HCT116 (cell line): ENCODE data around the gene ZSCAN2. TPM values are rescaled to one million over a fixed set of nuclear protein-coding genes. Genes with fewer than 3 reads are reported as not detected.

Experiments used
- ATAC-seq: fragments of 200-7000 bp; cut with Tn5 transposase; 2 replicates; pipeline ENCODE4 v1.9.1; 2020; ENCODE audit warnings: mild to moderate bottlenecking, moderate library complexity
- BruUV-seq: library from RNA; stranded (reverse); fragments of 400-500 nt; replicated peaks from 2 replicates; lab custom pipeline; 2021; lab: Mats Ljungman, UMichigan
- CTCF ChIA-PET: fragments of 300-600 bp; sonication (Branson Sonifier 250); formaldehyde crosslinking; loops from one replicate; lab custom pipeline; 2021; ENCODE audit warnings: antibody characterized with exemption; lab: Charles Lee
- POLR2A ChIA-PET: fragments of 300-600, 350-600 bp; sonication (Branson Sonifier 250); formaldehyde crosslinking; loops from one replicate; lab custom pipeline; 2021; ENCODE audit warnings: antibody characterized with exemption; lab: Charles Lee
- RAD21 ChIA-PET, 2 experiments: fragments of 300-600 bp; sonication (Branson Sonifier 250); formaldehyde crosslinking; loops; one replicate each; lab custom pipeline; 2023; ENCODE audit warnings: low total read pairs in 2 of 2; ENCODE audit not compliant: uncharacterized antibody in 2 of 2, unreplicated experiment in 2 of 2, low non-redundant PET in 1 of 2; lab: Charles Lee
- DNase-seq: peaks from one replicate; pipeline ENCODE4 v3.0.0-alpha.2; 2010; ENCODE audit warnings: low read depth, low spot score
- H2AFZ ChIP-seq: fragments of 200-600 bp; shearing (Covaris generic), sonication (generic); 2 replicates; pipeline ENCODE4 v1.6.1; 2017; ENCODE audit warnings: low read depth, mixed run types, mixed read lengths, antibody characterized with exemption, low read length; ENCODE audit not compliant: poor library complexity, severe bottlenecking
- H3K27ac ChIP-seq: 2 replicates; pipeline ENCODE4 v1.5.1; 2012; ENCODE audit warnings: low read depth, low read length
- H3K27me3 ChIP-seq: fragments of 200-600 bp; sonication (generic); 2 replicates; pipeline ENCODE4 v1.6.1; 2016; ENCODE audit warnings: mixed run types, low read length, mixed read lengths; ENCODE audit not compliant: insufficient read depth
- H3K36me3 ChIP-seq, 2 experiments: fragments of 200-500 bp in 1 of 2; fragments of 200-600 bp in 1 of 2; sonication (Bioruptor generic) in 1 of 2; sonication (generic) in 1 of 2; 2 replicates each; pipeline versions ENCODE4 v1.5.1 to v1.6.1; 2014 to 2016; ENCODE audit warnings: low read length in 2 of 2, inconsistent platforms in 1 of 2, mixed read lengths in 1 of 2, mixed run types in 1 of 2; ENCODE audit not compliant: insufficient read depth in 2 of 2, control insufficient read depth in 1 of 2
- H3K4me1 ChIP-seq, 2 experiments: fragments of 200-600 bp in 1 of 2; sonication (generic) in 1 of 2; 2 replicates each; pipeline versions ENCODE4 v1.5.1 to v1.6.1; 2012 to 2017; ENCODE audit warnings: low read length in 2 of 2, inconsistent platforms in 1 of 2, mild to moderate bottlenecking in 1 of 2, mixed read lengths in 1 of 2, mixed run types in 1 of 2, moderate library complexity in 1 of 2; ENCODE audit not compliant: insufficient read depth in 2 of 2, control insufficient read depth in 1 of 2
- H3K4me2 ChIP-seq: fragments of 200-600 bp; sonication (generic); 2 replicates; pipeline ENCODE4 v1.6.1; 2017; ENCODE audit warnings: mixed run types, low read length, mixed read lengths
- H3K4me3 ChIP-seq, 2 experiments: fragments of 200-600 bp in 1 of 2; sonication (generic) in 1 of 2; replicated peaks in 1 of 2; 2 replicates each; pipeline ENCODE4 v1.5.1; 2011 to 2016; ENCODE audit warnings: low read length in 2 of 2, control low read depth in 1 of 2, low read depth in 1 of 2, mild to moderate bottlenecking in 1 of 2, mixed read lengths in 1 of 2, mixed run types in 1 of 2
- H3K79me2 ChIP-seq: fragments of 200-600 bp; sonication (generic); 2 replicates; pipeline ENCODE4 v1.6.1; 2017; ENCODE audit warnings: mild to moderate bottlenecking, mixed run types, low read length, moderate library complexity, mixed read lengths; ENCODE audit not compliant: insufficient read depth
- H3K9ac ChIP-seq: fragments of 200-600 bp; sonication (generic); 2 replicates; pipeline ENCODE4 v1.6.1; 2016; ENCODE audit warnings: low read length, mixed read lengths
- H3K9me2 ChIP-seq: fragments of 200-600 bp; sonication (generic), shearing (Covaris generic); 2 replicates; pipeline ENCODE4 v1.6.1; 2017; ENCODE audit warnings: mixed run types, mild to moderate bottlenecking, moderate library complexity; ENCODE audit not compliant: insufficient read depth
- H3K9me3 ChIP-seq, 2 experiments: fragments of 200-500 bp in 1 of 2; fragments of 200-600 bp in 1 of 2; sonication (Bioruptor generic) in 1 of 2; sonication (generic) in 1 of 2; 2 replicates each; pipeline ENCODE4 v1.6.1; 2014 to 2017; ENCODE audit warnings: low read length in 2 of 2, mixed read lengths in 2 of 2, inconsistent platforms in 1 of 2, low read depth in 1 of 2, mild to moderate bottlenecking in 1 of 2, mixed run types in 1 of 2, moderate library complexity in 1 of 2; ENCODE audit not compliant: control insufficient read depth in 1 of 2, insufficient read depth in 1 of 2
- H4K20me1 ChIP-seq: fragments of 200-600 bp; sonication (generic), shearing (Covaris generic); 2 replicates; pipeline ENCODE4 v1.6.1; 2017; ENCODE audit warnings: mixed run types, mild to moderate bottlenecking, moderate library complexity; ENCODE audit not compliant: insufficient read depth
- CEBPB ChIP-seq: IDR thresholded peaks from 2 replicates; pipeline ENCODE4 v1.6.1; 2012; ENCODE audit warnings: low read depth
- CTCF ChIP-seq, 3 experiments: fragments of 200-600 bp in 1 of 3; sonication (generic) in 1 of 3; IDR thresholded peaks in 2 of 3; conservative IDR thresholded peaks in 1 of 3; 2 replicates each; pipeline ENCODE4 v1.5.1; 2012 to 2017; ENCODE audit warnings: low read depth in 2 of 3, low read length in 2 of 3, antibody characterized with exemption in 1 of 3, borderline replicate concordance in 1 of 3, control low read depth in 1 of 3, mild to moderate bottlenecking in 1 of 3, mixed read lengths in 1 of 3, mixed run types in 1 of 3, moderate library complexity in 1 of 3; ENCODE audit not compliant: insufficient read depth in 1 of 3
- RAD21 ChIP-seq: IDR thresholded peaks from 2 replicates; pipeline ENCODE4 v1.6.1; 2012; ENCODE audit warnings: low read depth, mild to moderate bottlenecking
- REST ChIP-seq: IDR thresholded peaks from 2 replicates; pipeline ENCODE4 v1.6.1; 2012; ENCODE audit warnings: low read depth
- SIN3A ChIP-seq: IDR thresholded peaks from 2 replicates; pipeline ENCODE4 v1.6.1; 2012; ENCODE audit warnings: low read depth
- SP1 ChIP-seq: IDR thresholded peaks from 2 replicates; pipeline ENCODE4 v1.6.1; 2012; ENCODE audit warnings: low read depth
- SRF ChIP-seq: IDR thresholded peaks from 2 replicates; pipeline ENCODE4 v1.6.1; 2012; ENCODE audit warnings: low read depth
- TCF7L2 ChIP-seq: IDR thresholded peaks from 2 replicates; pipeline ENCODE4 v1.7.0; 2011; ENCODE audit warnings: borderline replicate concordance, inconsistent platforms; ENCODE audit not compliant: insufficient read depth, insufficient read length; ENCODE audit errors: extremely low read depth
- YY1 ChIP-seq: IDR thresholded peaks from 2 replicates; pipeline ENCODE4 v1.6.1; 2011; ENCODE audit warnings: low read length, low read depth, moderate library complexity, mild to moderate bottlenecking; ENCODE audit not compliant: insufficient replicate concordance; ENCODE audit errors: extremely low read depth
- ZNF274 ChIP-seq: fragments of 200-500 bp; sonication (Bioruptor generic); IDR thresholded peaks from 2 replicates; pipeline ENCODE4 v1.6.1; 2014; ENCODE audit warnings: mild to moderate bottlenecking, low read depth, low read length, inconsistent platforms
- intact Hi-C: fragments of 100-400 bp; cut with micrococcal nuclease; formaldehyde crosslinking; loops from 2 replicates; pipeline ENCODE4 v1.10.0; 2022
- total RNA-seq: library from RNA; stranded (reverse); gene quantifications from one replicate; pipeline ENCODE4 v1.2.1, GENCODE V29; 2021; ENCODE audit not compliant: unreplicated experiment

Gene ZSCAN2
- total RNA-seq, 1 experiment from 2014 or later: 15.5 TPM

GRCh38 chr15:84658788-84659411 is 58.1 kb downstream of the ZSCAN2 start:
- peak overlapping the region; percentile 58 for H3K27ac ChIP-seq
- H3K9ac ChIP-seq: peak overlapping the region; percentile 59
- no peaks in the 10 kb centered on the region for H3K36me3 ChIP-seq
- H4K20me1 ChIP-seq: no peaks in the 10 kb centered on the region
- no TSS peak for BruUV-seq
- TF ChIP-seq CTCF (IDR thresholded peaks at IDR 0.05 in 2 of 3, conservative IDR thresholded peaks at IDR 0.05 in 1 of 3; ENCODE audit: borderline replicate concordance in 1 of 3, insufficient read depth in 1 of 3, low read depth in 2 of 3, low read length in 2 of 3): no peak
- TF ChIP-seq REST: no peak
- no peak for TF ChIP-seq ZNF274
- TF ChIP-seq TCF7L2: no peak
- TF ChIP-seq SRF: no peak
- no peak for TF ChIP-seq CEBPB
- no peak for TF ChIP-seq RAD21
- TF ChIP-seq SIN3A: no peak
- no peak for TF ChIP-seq SP1
- TF ChIP-seq YY1: no peak
- H3K27me3 ChIP-seq: no peaks in the 10 kb centered on the region
- ChIA-PET POLR2A (no interaction called here), CTCF (no interaction called here), RAD21 (no interaction called here)
- intact Hi-C loops: loop anchor here (10.0 kb wide), 1 partner anchor 116 kb away; no protein-coding TSS in a partner anchor
- ATAC-seq: no peak
- no peaks in the 10 kb centered on the region for H3K9me2 ChIP-seq
- no peak overlapping the region for H2AFZ ChIP-seq
- no peak for DNase-seq
- peak overlapping the region; percentile 75 for H3K4me2 ChIP-seq
- H3K79me2 ChIP-seq: peaks cover 2% of the 10 kb centered on the region; the same call in 1 of the 2 replicates
- peaks cover 14 to 29% of the 10 kb centered on the region in 2 experiments for H3K4me1 ChIP-seq
- no peaks in the 10 kb centered on the region for H3K9me3 ChIP-seq
- peak overlapping the region in 1 of 2 experiments; percentile 56; a peak in 3 of 4 replicates for H3K4me3 ChIP-seq
